SK-N-SH (cell line): ENCODE measurements around the gene SUCLG2. TPM values are rescaled to one million over a fixed set of nuclear protein-coding genes. Genes with fewer than 3 reads are reported as not detected.

Experiments used
- CTCF ChIA-PET: fragments of 300-600, 350-600 bp; formaldehyde crosslinking; extraction: SDS; loops from one replicate; lab custom pipeline; 2021; lab: Yijun Ruan, JAX
- POLR2A ChIA-PET: fragments of 350-600 bp; sonication (Branson Sonifier 250); formaldehyde crosslinking; extraction: SDS; loops from one replicate; lab custom pipeline; 2020; ENCODE audit warnings: antibody characterized with exemption, inconsistent platforms; lab: Yijun Ruan, JAX
- DNase-seq: peaks from one replicate; pipeline ENCODE4 v3.0.0; 2012
- H2AFZ ChIP-seq: fragments of 200-600 bp; sonication (generic); 2 replicates; pipeline ENCODE4 v1.8.1; 2016; ENCODE audit warnings: antibody characterized with exemption, mild to moderate bottlenecking, low read depth
- H3F3A ChIP-seq: fragments of 200-600 bp; sonication (generic); replicated peaks from 2 replicates; pipeline ENCODE3; 2016; ENCODE audit warnings: antibody characterized with exemption, mild to moderate bottlenecking; ENCODE audit not compliant: insufficient read depth
- H3K27ac ChIP-seq, 2 experiments: fragments of 200-500 bp in 1 of 2; fragments of 200-600 bp in 1 of 2; sonication (Bioruptor generic) in 1 of 2; sonication (generic), shearing (Covaris generic) in 1 of 2; 2 replicates each; pipeline versions ENCODE4 v1.5.1 to v1.6.1; 2014 to 2016; ENCODE audit warnings: low read depth in 2 of 2, inconsistent platforms in 1 of 2, low read length in 1 of 2, mild to moderate bottlenecking in 1 of 2, mixed read lengths in 1 of 2
- H3K27me3 ChIP-seq: fragments of 200-600 bp; sonication (generic), shearing (Covaris generic); 2 replicates; pipeline ENCODE4 v1.6.1; 2016; ENCODE audit warnings: mixed run types; ENCODE audit not compliant: insufficient read depth
- H3K36me3 ChIP-seq, 2 experiments: fragments of 200-500 bp in 1 of 2; fragments of 200-600 bp in 1 of 2; sonication (Bioruptor generic) in 1 of 2; sonication (generic) in 1 of 2; replicated peaks in 1 of 2; 2 replicates each; pipeline versions ENCODE3 to v1.5.1; 2014 to 2016; ENCODE audit warnings: low read length in 1 of 2, mild to moderate bottlenecking in 1 of 2; ENCODE audit not compliant: insufficient read depth in 2 of 2, control insufficient read depth in 1 of 2
- H3K4me1 ChIP-seq, 2 experiments: fragments of 200-500 bp in 1 of 2; fragments of 200-600 bp in 1 of 2; sonication (Bioruptor generic) in 1 of 2; sonication (generic), shearing (Covaris generic) in 1 of 2; 2 replicates each; pipeline versions ENCODE4 v1.5.1 to v1.6.1; 2014 to 2016; ENCODE audit warnings: low read depth in 1 of 2, low read length in 1 of 2, mixed run types in 1 of 2; ENCODE audit not compliant: insufficient read depth in 2 of 2, control insufficient read depth in 1 of 2
- H3K4me2 ChIP-seq: fragments of 200-600 bp; sonication (generic), shearing (Covaris generic); 2 replicates; pipeline ENCODE4 v1.6.1; 2017; ENCODE audit warnings: mixed run types
- H3K4me3 ChIP-seq, 2 experiments: fragments of 200-500 bp in 1 of 2; fragments of 200-600 bp in 1 of 2; sonication (Bioruptor generic) in 1 of 2; sonication (generic), shearing (Covaris generic) in 1 of 2; 2 replicates each; pipeline versions ENCODE4 v1.5.1 to v1.8.1; 2014 to 2016; ENCODE audit warnings: low read depth in 2 of 2, inconsistent platforms in 1 of 2, low read length in 1 of 2, mild to moderate bottlenecking in 1 of 2, mixed read lengths in 1 of 2, moderate library complexity in 1 of 2
- H3K79me2 ChIP-seq: fragments of 200-600 bp; sonication (generic); 2 replicates; pipeline ENCODE4 v1.8.1; 2017; ENCODE audit warnings: mild to moderate bottlenecking; ENCODE audit not compliant: insufficient read depth
- H3K9ac ChIP-seq: fragments of 200-600 bp; sonication (generic); 2 replicates; pipeline ENCODE4 v1.6.1; 2017; ENCODE audit warnings: mixed run types
- H3K9me2 ChIP-seq: fragments of 200-600 bp; sonication (generic); 2 replicates; pipeline ENCODE4 v1.6.1; 2017; ENCODE audit warnings: mixed run types
- H3K9me3 ChIP-seq: fragments of 200-600 bp; sonication (generic); 2 replicates; pipeline ENCODE4 v1.6.1; 2017; ENCODE audit warnings: mixed run types, mild to moderate bottlenecking, moderate library complexity
- H4K20me1 ChIP-seq: fragments of 200-600 bp; sonication (generic); 2 replicates; pipeline ENCODE4 v1.6.1; 2017; ENCODE audit warnings: mild to moderate bottlenecking, mixed run types; ENCODE audit not compliant: insufficient read depth
- ELF1 ChIP-seq: IDR thresholded peaks from 2 replicates; pipeline ENCODE4 v1.4.0; 2012
- EP300 ChIP-seq, 2 experiments: IDR thresholded peaks; 2 replicates each; pipeline versions ENCODE4 v1.4.0 to v1.6.1; 2012; ENCODE audit warnings: borderline replicate concordance in 1 of 2, low read depth in 1 of 2, low read length in 1 of 2
- EZH2phosphoT487 ChIP-seq: fragments of 200-600 bp; sonication (generic); IDR thresholded peaks from 2 replicates; pipeline ENCODE4 v1.6.1; 2017; ENCODE audit warnings: low read depth, mixed run types, mild to moderate bottlenecking, antibody characterized with exemption, moderate library complexity, borderline replicate concordance
- GABPA ChIP-seq: IDR thresholded peaks from 2 replicates; pipeline ENCODE4 v1.4.0; 2012; ENCODE audit warnings: low read depth, mild to moderate bottlenecking
- IRF3 ChIP-seq: fragments of 150-350 bp; IDR thresholded peaks from 2 replicates; pipeline ENCODE4 v1.6.1; 2016; ENCODE audit warnings: mild to moderate bottlenecking, low read depth, low read length
- JUND ChIP-seq: IDR thresholded peaks from 2 replicates; pipeline ENCODE4 v1.4.0; 2012
- MAX ChIP-seq: IDR thresholded peaks from 2 replicates; pipeline ENCODE4 v1.4.0; 2012; ENCODE audit warnings: low read depth
- MEF2A ChIP-seq: IDR thresholded peaks from 2 replicates; pipeline ENCODE4 v1.4.0; 2012; ENCODE audit warnings: low read depth, borderline replicate concordance
- MXI1 ChIP-seq: IDR thresholded peaks from 2 replicates; pipeline ENCODE4 v1.6.1; 2012; ENCODE audit warnings: mild to moderate bottlenecking, low read depth, low read length, improper control_type of control experiment
- NFIC ChIP-seq: IDR thresholded peaks from 2 replicates; pipeline ENCODE4 v1.4.0; 2012; ENCODE audit warnings: borderline replicate concordance
- NRF1 ChIP-seq: IDR thresholded peaks from 2 replicates; pipeline ENCODE4 v1.6.1; 2012; ENCODE audit warnings: low read depth, mild to moderate bottlenecking, low read length
- RAD21 ChIP-seq: IDR thresholded peaks from 2 replicates; pipeline ENCODE4 v1.6.1; 2012; ENCODE audit warnings: mild to moderate bottlenecking, low read length
- RCOR1 ChIP-seq: fragments of 150-350 bp; IDR thresholded peaks from 2 replicates; pipeline ENCODE4 v1.6.1; 2017; ENCODE audit warnings: antibody characterized with exemption, low read length
- REST ChIP-seq: IDR thresholded peaks from 2 replicates; pipeline ENCODE4 v1.6.1; 2012; ENCODE audit warnings: mild to moderate bottlenecking, low read depth, low read length, moderate library complexity
- RXRA ChIP-seq: IDR thresholded peaks from 2 replicates; pipeline ENCODE4 v1.4.0; 2012; ENCODE audit warnings: low read depth, mild to moderate bottlenecking, borderline replicate concordance
- SIN3A ChIP-seq: IDR thresholded peaks from 2 replicates; pipeline ENCODE4 v1.6.1; 2012; ENCODE audit warnings: low read depth, mild to moderate bottlenecking, low read length, moderate library complexity, borderline replicate concordance
- SMC3 ChIP-seq: IDR thresholded peaks from 2 replicates; pipeline ENCODE4 v1.6.1; 2012; ENCODE audit warnings: low read depth, low read length, improper control_type of control experiment
- TAF1 ChIP-seq: IDR thresholded peaks from 2 replicates; pipeline ENCODE4 v1.6.1; 2012; ENCODE audit warnings: low read depth, mild to moderate bottlenecking, low read length, moderate library complexity, borderline replicate concordance
- polyA plus RNA-seq, 3 experiments: library from polyadenylated mRNA; depleted of rRNA; stranded (reverse); fragments of >200 nt; gene quantifications; 2 replicates each; pipeline ENCODE4 v1.2.3, GENCODE V29; 2012
- TF ChIP-seq, protein P1 (sequence below): IDR thresholded peaks from 2 replicates; pipeline ENCODE4 v1.4.0; 2012; ENCODE audit warnings: low read depth, borderline replicate concordance
- TF ChIP-seq, protein P2 (sequence below): fragments of 200-600 bp; sonication (generic); IDR thresholded peaks from 2 replicates; pipeline ENCODE4 v1.6.1; 2017; ENCODE audit warnings: antibody characterized with exemption, mild to moderate bottlenecking, moderate library complexity

The SUCLG2 gene
- polyA plus RNA-seq, 1 of the 3 experiments (the other 2 are of a cell fraction) = 20.2 TPM

GRCh38 chr3:67592057-67592456 lies 62.4 kb downstream of the SUCLG2 start:
- no peaks in the 10 kb centered on the region for H3K27me3 ChIP-seq
- H3K4me2 ChIP-seq = no peak overlapping the region
- H3F3A ChIP-seq = no peaks in the 10 kb centered on the region
- ChIA-PET CTCF (no interaction called here), POLR2A (no interaction called here)
- no peak for DNase-seq
- H2AFZ ChIP-seq = no peak overlapping the region
- no peak overlapping the region for H3K9ac ChIP-seq
- H3K9me2 ChIP-seq = no peaks in the 10 kb centered on the region
- no peaks in the 10 kb centered on the region for H4K20me1 ChIP-seq
- H3K4me3 ChIP-seq = no peak overlapping the region
- H3K79me2 ChIP-seq = peaks cover 17% of the 10 kb centered on the region; the same call in 1 of the 2 replicates
- H3K4me1 ChIP-seq = no peaks in the 10 kb centered on the region; a peak in 1 of 4 replicates
- H3K9me3 ChIP-seq = no peaks in the 10 kb centered on the region
- H3K27ac ChIP-seq = no peak overlapping the region
- TF ChIP-seq TAF1 = no peak
- TF ChIP-seq, protein P1, sequence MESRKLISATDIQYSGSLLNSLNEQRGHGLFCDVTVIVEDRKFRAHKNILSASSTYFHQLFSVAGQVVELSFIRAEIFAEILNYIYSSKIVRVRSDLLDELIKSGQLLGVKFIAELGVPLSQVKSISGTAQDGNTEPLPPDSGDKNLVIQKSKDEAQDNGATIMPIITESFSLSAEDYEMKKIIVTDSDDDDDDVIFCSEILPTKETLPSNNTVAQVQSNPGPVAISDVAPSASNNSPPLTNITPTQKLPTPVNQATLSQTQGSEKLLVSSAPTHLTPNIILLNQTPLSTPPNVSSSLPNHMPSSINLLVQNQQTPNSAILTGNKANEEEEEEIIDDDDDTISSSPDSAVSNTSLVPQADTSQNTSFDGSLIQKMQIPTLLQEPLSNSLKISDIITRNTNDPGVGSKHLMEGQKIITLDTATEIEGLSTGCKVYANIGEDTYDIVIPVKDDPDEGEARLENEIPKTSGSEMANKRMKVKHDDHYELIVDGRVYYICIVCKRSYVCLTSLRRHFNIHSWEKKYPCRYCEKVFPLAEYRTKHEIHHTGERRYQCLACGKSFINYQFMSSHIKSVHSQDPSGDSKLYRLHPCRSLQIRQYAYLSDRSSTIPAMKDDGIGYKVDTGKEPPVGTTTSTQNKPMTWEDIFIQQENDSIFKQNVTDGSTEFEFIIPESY = no peak
- TF ChIP-seq RXRA = no peak
- no peak for TF ChIP-seq MAX
- TF ChIP-seq ELF1 = no peak
- no peak for TF ChIP-seq MXI1
- TF ChIP-seq NFIC = no peak
- no peak for TF ChIP-seq REST
- no peak for TF ChIP-seq RAD21
- no peak for TF ChIP-seq EP300 (IDR thresholded peaks at IDR 0.05; ENCODE audit: borderline replicate concordance in 1 of 2, low read depth in 1 of 2, low read length in 1 of 2)
- TF ChIP-seq EZH2phosphoT487 = no peak
- TF ChIP-seq RCOR1 = no peak
- TF ChIP-seq MEF2A = no peak
- TF ChIP-seq SMC3 = no peak
- TF ChIP-seq JUND = no peak
- TF ChIP-seq GABPA = no peak
- no peak for TF ChIP-seq NRF1
- TF ChIP-seq SIN3A = no peak
- TF ChIP-seq, protein P2, sequence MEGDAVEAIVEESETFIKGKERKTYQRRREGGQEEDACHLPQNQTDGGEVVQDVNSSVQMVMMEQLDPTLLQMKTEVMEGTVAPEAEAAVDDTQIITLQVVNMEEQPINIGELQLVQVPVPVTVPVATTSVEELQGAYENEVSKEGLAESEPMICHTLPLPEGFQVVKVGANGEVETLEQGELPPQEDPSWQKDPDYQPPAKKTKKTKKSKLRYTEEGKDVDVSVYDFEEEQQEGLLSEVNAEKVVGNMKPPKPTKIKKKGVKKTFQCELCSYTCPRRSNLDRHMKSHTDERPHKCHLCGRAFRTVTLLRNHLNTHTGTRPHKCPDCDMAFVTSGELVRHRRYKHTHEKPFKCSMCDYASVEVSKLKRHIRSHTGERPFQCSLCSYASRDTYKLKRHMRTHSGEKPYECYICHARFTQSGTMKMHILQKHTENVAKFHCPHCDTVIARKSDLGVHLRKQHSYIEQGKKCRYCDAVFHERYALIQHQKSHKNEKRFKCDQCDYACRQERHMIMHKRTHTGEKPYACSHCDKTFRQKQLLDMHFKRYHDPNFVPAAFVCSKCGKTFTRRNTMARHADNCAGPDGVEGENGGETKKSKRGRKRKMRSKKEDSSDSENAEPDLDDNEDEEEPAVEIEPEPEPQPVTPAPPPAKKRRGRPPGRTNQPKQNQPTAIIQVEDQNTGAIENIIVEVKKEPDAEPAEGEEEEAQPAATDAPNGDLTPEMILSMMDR = no peak
- TF ChIP-seq IRF3 = no peak
- H3K36me3 ChIP-seq = peaks cover 2 to 6% of the 10 kb centered on the region in 2 experiments
